SH-SY5Y (cell line): ENCODE results near the gene HAP1.

Experiments used
- GATA2 ChIP-seq: IDR thresholded peaks from 2 replicates; pipeline ENCODE4 v1.6.1; 2011; ENCODE audit warnings: mild to moderate bottlenecking, low read depth, low read length
- GATA3 ChIP-seq: IDR thresholded peaks from 2 replicates; pipeline ENCODE4 v1.6.1; 2011; ENCODE audit warnings: low read depth, mild to moderate bottlenecking, low read length, moderate library complexity

DNA sequence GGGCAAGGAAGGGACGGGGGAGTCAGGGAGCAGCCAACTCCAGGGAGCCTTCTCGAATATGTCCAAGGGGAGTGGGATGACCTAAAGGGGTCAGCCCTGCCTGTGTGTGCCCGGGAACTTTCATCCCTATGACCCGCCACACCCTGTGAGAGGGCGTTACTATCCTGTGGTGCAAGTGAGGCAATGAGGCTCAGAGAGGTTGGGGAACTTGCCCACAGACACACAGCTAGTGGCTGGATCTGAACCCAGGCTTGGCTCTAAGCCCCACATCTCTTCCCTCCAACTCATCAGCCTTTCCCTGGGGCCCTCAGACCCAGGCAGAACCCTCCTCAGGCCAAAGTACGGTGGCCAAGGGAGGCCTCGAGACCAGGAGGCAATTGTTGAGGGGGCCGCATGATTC is 28.9 kb upstream of the HAP1 start:
- TF ChIP-seq GATA2 (no peak), GATA3 (no peak)
